GM12878 (cell line): ENCODE measurements around the gene SOCS1.

Experiments used
- CREM ChIP-seq: IDR thresholded peaks from 2 replicates; pipeline ENCODE4 v1.6.1; 2014; ENCODE audit warnings: antibody characterized with exemption, low read depth
- CTCF ChIP-seq, 3 experiments: IDR thresholded peaks in 2 of 3; conservative IDR thresholded peaks in 1 of 3; 2 replicates each; pipeline ENCODE4 v1.5.1; 2011; ENCODE audit warnings: low read depth in 3 of 3, low read length in 3 of 3, mild to moderate bottlenecking in 3 of 3, control low read depth in 2 of 3, moderate library complexity in 2 of 3, inconsistent platforms in 1 of 3, mixed read lengths in 1 of 3; ENCODE audit not compliant: control insufficient read depth in 2 of 3, insufficient read depth in 1 of 3; ENCODE audit errors: extremely low read depth in 1 of 3
- ESRRA ChIP-seq: IDR thresholded peaks from 2 replicates; pipeline ENCODE4 v1.6.1; 2012; ENCODE audit warnings: mild to moderate bottlenecking, low read length, improper control_type of control experiment
- IRF3 ChIP-seq: fragments of 450-650 bp; IDR thresholded peaks from 2 replicates; pipeline ENCODE4 v1.6.1; 2014; ENCODE audit warnings: mild to moderate bottlenecking
- PBX3 ChIP-seq: IDR thresholded peaks from 2 replicates; pipeline ENCODE4 v1.6.1; 2011; ENCODE audit warnings: mild to moderate bottlenecking, low read depth, low read length, moderate library complexity; ENCODE audit not compliant: insufficient replicate concordance
- POLR2AphosphoS5 ChIP-seq: IDR thresholded peaks from 2 replicates; pipeline ENCODE4 v1.6.1; 2011; ENCODE audit warnings: mild to moderate bottlenecking, low read length, inconsistent platforms
- RAD21 ChIP-seq: IDR thresholded peaks from 2 replicates; pipeline ENCODE4 v1.6.1; 2011; ENCODE audit warnings: mild to moderate bottlenecking, low read depth, low read length, moderate library complexity; ENCODE audit not compliant: insufficient read depth
- REST ChIP-seq: IDR thresholded peaks from 2 replicates; pipeline ENCODE4 v1.6.1; 2012; ENCODE audit warnings: mild to moderate bottlenecking, low read depth, low read length
- STAT3 ChIP-seq: IDR thresholded peaks from 2 replicates; pipeline ENCODE4 v1.6.1; 2011; ENCODE audit warnings: low read depth, low read length, improper control_type of control experiment
- TCF3 ChIP-seq: IDR thresholded peaks from 2 replicates; pipeline ENCODE4 v1.6.1; 2012; ENCODE audit warnings: low read depth, mild to moderate bottlenecking, low read length, borderline replicate concordance; ENCODE audit not compliant: insufficient read depth

GRCh38 chr16:11276896-11277593, 21.0 kb upstream of the SOCS1 start:
- TF ChIP-seq REST = no peak
- no peak for TF ChIP-seq STAT3
- no peak for TF ChIP-seq IRF3
- no peak for TF ChIP-seq CTCF (IDR thresholded peaks at IDR 0.05 in 2 of 3, conservative IDR thresholded peaks at IDR 0.05 in 1 of 3; ENCODE audit: control insufficient read depth in 2 of 3, extremely low read depth in 1 of 3, insufficient read depth in 1 of 3, low read depth in 3 of 3, low read length in 3 of 3)
- no peak for TF ChIP-seq TCF3
- no peak for TF ChIP-seq RAD21
- no peak for TF ChIP-seq ESRRA
- no peak for TF ChIP-seq POLR2AphosphoS5
- TF ChIP-seq PBX3 = no peak
- no peak for TF ChIP-seq CREM
